NCI-H2029 treated with DMSO at 0.1 percent for 48 hours (cell line): ENCODE measurements around the gene PIH1D1.

ENCODE experiments used
- DNase-seq: peaks from one replicate; lab custom pipeline; 2025; lab: John Stamatoyannopoulos, UW

Gene PIH1D1

GRCh38 chr19:49451430-49452181 lies at the start of gene PIH1D1:
Gene PIH1D1, minus strand, starts transcription at chr19:49451814. Its CDS starts 240 bp downstream, at chr19:49451574.
- DNase-seq, result peak; percentile 99

GRCh38 chr19:49499030-49499670 lies 47.5 kb upstream of the PIH1D1 start:
- no peak for DNase-seq

GRCh38 chr19:49498475-49498874 lies 46.9 kb upstream of the PIH1D1 start:
- no peak for DNase-seq

- no peak for DNase-seq
Observed at GRCh38 chr19:49497789-49498103, 46.1 kb upstream of the PIH1D1 start.

- no peak for DNase-seq
Observed at GRCh38 chr19:49497047-49497788, 45.6 kb upstream of the PIH1D1 start.

- DNase-seq, result no peak
Observed at GRCh38 chr19:49496574-49497008, 45.0 kb upstream of the PIH1D1 start.

GRCh38 chr19:49492573-49493405 lies 41.2 kb upstream of the PIH1D1 start:
- no peak for DNase-seq

- no peak for DNase-seq
Observed at GRCh38 chr19:49491804-49492572, 40.4 kb upstream of the PIH1D1 start.

- no peak for DNase-seq
Observed at GRCh38 chr19:49491030-49491803, 39.6 kb upstream of the PIH1D1 start.

GRCh38 chr19:49490287-49491029 lies 38.8 kb upstream of the PIH1D1 start:
- no peak for DNase-seq

- DNase-seq, result no peak
Observed at GRCh38 chr19:49489601-49490167, 38.1 kb upstream of the PIH1D1 start.

GRCh38 chr19:49488863-49489537 lies 37.4 kb upstream of the PIH1D1 start:
- DNase-seq, result no peak

- DNase-seq, result no peak
Observed at GRCh38 chr19:49488046-49488862, 36.6 kb upstream of the PIH1D1 start.

- peak; percentile 94 for DNase-seq
Observed at GRCh38 chr19:49487277-49488045, 35.8 kb upstream of the PIH1D1 start, which contains the start of gene RPL13A. Gene RPL13A, plus strand, starts transcription at chr19:49487608. Its CDS starts 22 bp downstream, at chr19:49487630.

GRCh38 chr19:49486710-49487276 lies 35.2 kb upstream of the PIH1D1 start:
- no peak for DNase-seq

- no peak for DNase-seq
Observed at GRCh38 chr19:49486232-49486631, 34.6 kb upstream of the PIH1D1 start.
